NCI-H2171 treated with DMSO at 0.1 percent for 48 hours (cell line): ENCODE data around the gene GSTM2.
"Not testable (repeated sequence)": the region's sequence is repeated elsewhere in the genome, so short reads cannot be mapped to it uniquely, and the experiment has no call there.

Experiments
- DNase-seq: peaks from one replicate; lab custom pipeline; 2025; lab: John Stamatoyannopoulos, UW

GSTM2 gene

GRCh38 chr1:109678637-109679036 lies 10.8 kb downstream of the GSTM2 start:
- not testable (repeated sequence) for DNase-seq

- not testable (repeated sequence) for DNase-seq
These were observed 16.9 kb downstream of the GSTM2 start for GRCh38 chr1:109684777-109685176.

GRCh38 chr1:109685399-109685798 lies 17.5 kb downstream of the GSTM2 start:
- not testable (repeated sequence) for DNase-seq

GRCh38 chr1:109685890-109686289 lies 18.0 kb downstream of the GSTM2 start:
- DNase-seq: not testable (repeated sequence)

GRCh38 chr1:109687109-109687508 lies 19.3 kb downstream of the GSTM2 start:
- DNase-seq: not testable (repeated sequence)

- DNase-seq: no peak
These were observed 20.0 kb downstream of the GSTM2 start, which contains the start of gene GSTM1 for GRCh38 chr1:109687641-109688499. TSS of gene GSTM1 (plus strand) at chr1:109687817. CDS start at chr1:109687874, 57 bp downstream.

- no peak for DNase-seq
These were observed 22.1 kb downstream of the GSTM2 start for GRCh38 chr1:109689844-109690405.

- no peak for DNase-seq
These were observed 23.9 kb downstream of the GSTM2 start for GRCh38 chr1:109691759-109692158.

GRCh38 chr1:109694400-109694799 lies 26.5 kb downstream of the GSTM2 start:
- DNase-seq: not testable (repeated sequence)

- not testable (repeated sequence) for DNase-seq
These were observed 27.3 kb downstream of the GSTM2 start for GRCh38 chr1:109695138-109695537.

- no peak for DNase-seq
These were observed 29.2 kb downstream of the GSTM2 start for GRCh38 chr1:109697066-109697465.

- not testable (repeated sequence) for DNase-seq
These were observed 30.0 kb downstream of the GSTM2 start for GRCh38 chr1:109697861-109698260.

GRCh38 chr1:109702940-109703339 lies 35.1 kb downstream of the GSTM2 start:
- DNase-seq: not testable (repeated sequence)

- DNase-seq: no peak
These were observed 36.3 kb downstream of the GSTM2 start for GRCh38 chr1:109704173-109704572.

- no peak for DNase-seq
These were observed 37.6 kb downstream of the GSTM2 start for GRCh38 chr1:109705411-109705810.

- DNase-seq: not testable (repeated sequence)
These were observed 41.1 kb downstream of the GSTM2 start for GRCh38 chr1:109708949-109709348.

GRCh38 chr1:109709822-109710221 lies 42.0 kb downstream of the GSTM2 start:
- not testable (repeated sequence) for DNase-seq

GRCh38 chr1:109711593-109712320 lies 43.9 kb downstream of the GSTM2 start, which contains the start of gene GSTM5:
TSS of gene GSTM5 (plus strand) at chr1:109712251. CDS start at chr1:109712313, 62 bp downstream.
- DNase-seq: not testable (repeated sequence)

GRCh38 chr1:109712321-109712864 lies 44.5 kb downstream of the GSTM2 start:
- DNase-seq: no peak

- no peak for DNase-seq
These were observed 45.8 kb downstream of the GSTM2 start for GRCh38 chr1:109713636-109714035.

GRCh38 chr1:109714661-109715372 lies 47.0 kb downstream of the GSTM2 start:
- no peak for DNase-seq
